Peyer's patch (tissue), 4 donors: ENCODE measurements around the gene TAF11L8.
"Not testable (repeated sequence)": the region's sequence is repeated elsewhere in the genome, so short reads cannot be mapped to it uniquely, and the experiment has no call there.

Experiments used
- CTCF ChIP-seq, 6 experiments: fragments of 450-650 bp in 4 of 6; fragments of 200-600 bp in 2 of 6; sonication (generic) in 1 of 6; IDR thresholded peaks; one replicate each; pipeline ENCODE4 v1.5.1; 2017 to 2019; ENCODE audit warnings: antibody characterized with exemption in 6 of 6, mild to moderate bottlenecking in 3 of 6, moderate library complexity in 1 of 6
- POLR2A ChIP-seq, 2 donors: fragments of 450-650 bp; IDR thresholded peaks; one replicate each; pipeline ENCODE4 v1.5.1; 2017; ENCODE audit warnings: antibody characterized with exemption in 2 of 2, mild to moderate bottlenecking in 2 of 2, moderate library complexity in 2 of 2

DNA sequence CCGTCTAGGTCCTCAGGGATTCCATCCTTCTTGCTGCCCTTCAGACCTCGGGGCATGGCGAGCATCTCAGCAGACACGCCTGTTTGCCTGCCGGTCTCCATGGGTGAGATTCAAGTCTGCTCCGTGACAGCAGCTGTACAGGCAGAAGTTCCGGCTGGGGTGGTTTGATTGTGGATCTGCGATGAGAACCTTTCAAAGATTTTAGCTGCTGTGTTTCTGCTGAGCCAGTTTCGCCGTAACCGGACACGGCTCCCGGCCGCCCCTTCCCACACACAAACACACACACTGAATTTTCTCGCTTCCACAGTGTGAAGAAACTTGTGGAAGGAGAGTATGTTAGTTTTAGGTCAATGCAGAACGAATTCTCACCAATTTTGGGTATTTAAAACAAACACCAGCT is at the start of gene TAF11L8:
- TF ChIP-seq CTCF, POLR2A (IDR thresholded peaks at IDR 0.05): not testable (repeated sequence)
